Aorta (tissue), 5 donors: ENCODE results near the gene E2F3. TPM values are rescaled to one million over a fixed set of nuclear protein-coding genes. Genes with fewer than 3 reads are reported as not detected.

Experiments used
- ATAC-seq: fragments of 200-7000 bp; cut with Tn5 transposase; one replicate; pipeline ENCODE4 v1.9.1; 2022; ENCODE audit warnings: moderate library complexity; ENCODE audit not compliant: low FRiP score
- DNase-seq, 2 donors: peaks; one replicate each; pipeline ENCODE4 v3.0.0-alpha.2; 2020
- H3K27ac ChIP-seq, 2 donors: one replicate each; pipeline ENCODE4 v1.5.1; 2013; ENCODE audit warnings: low read length in 2 of 2, mild to moderate bottlenecking in 2 of 2, moderate library complexity in 2 of 2, control low read depth in 1 of 2, inconsistent platforms in 1 of 2, low read depth in 1 of 2
- H3K27me3 ChIP-seq, 2 donors: one replicate each; pipeline ENCODE4 v1.6.1; 2013; ENCODE audit warnings: control low read depth in 1 of 2, low read length in 1 of 2, mild to moderate bottlenecking in 1 of 2, moderate library complexity in 1 of 2; ENCODE audit not compliant: insufficient read depth in 2 of 2, control insufficient read depth in 1 of 2
- H3K36me3 ChIP-seq, 2 donors: one replicate each; pipeline ENCODE4 v1.6.1; 2013; ENCODE audit warnings: control low read depth in 1 of 2, low read length in 1 of 2, mild to moderate bottlenecking in 1 of 2; ENCODE audit not compliant: insufficient read depth in 2 of 2, control insufficient read depth in 1 of 2
- H3K4me1 ChIP-seq, 2 donors: one replicate each; pipeline ENCODE4 v1.6.1; 2013; ENCODE audit warnings: low read length in 2 of 2, control low read depth in 1 of 2, mild to moderate bottlenecking in 1 of 2, moderate library complexity in 1 of 2; ENCODE audit not compliant: insufficient read depth in 2 of 2, control insufficient read depth in 1 of 2
- H3K4me3 ChIP-seq, 2 donors: one replicate each; pipeline ENCODE4 v1.5.1; 2013; ENCODE audit warnings: low read length in 2 of 2, control low read depth in 1 of 2, mild to moderate bottlenecking in 1 of 2
- H3K9me3 ChIP-seq: one replicate; pipeline ENCODE4 v1.6.1; 2013; ENCODE audit warnings: mild to moderate bottlenecking, low read length; ENCODE audit not compliant: control insufficient read depth
- WGBS, 2 donors: extraction: QIAGEN DNeasy Blood & Tissue Kit; methylation state at CpG; one replicate each; pipeline ENCODE4 v1.1.7; 2013; 5-methylcytosine and 5-hydroxymethylcytosine counted together
- intact Hi-C, 2 donors: fragments of 100-400 bp; cut with DNase I; formaldehyde crosslinking; loops; one replicate each; pipeline versions ENCODE4 v1.14.2 to v1.15.0; 2022
- polyA plus RNA-seq, 2 donors: library from polyadenylated mRNA; stranded (reverse); fragments of 200-250 nt; gene quantifications; one replicate each; pipeline ENCODE4 v1.2.3, GENCODE V29; 2013
- total RNA-seq, 2 donors: library from RNA; stranded (reverse); fragmentation: NEBNext Ultra II Directional; extraction: Animal tissue kit (Norgen Biotek cat#: 25700); gene quantifications; one replicate each; pipeline ENCODE4 v1.2.1, GENCODE V29; 2021
- donor health status: healthy with polysubstance abuse.
- donor health status: Bipolar disorder and iron deficiency.
- donor health status: DM: no; HTN: no; CAD: no.
- donor health status: DM: no; HTN: no; CAD: no.
- donor health status: DM: yes; HTN: yes; CAD: no.

The E2F3 gene
- total and polyA plus RNA-seq, 4 donors, result 3.3 to 15.5 (median 10.2) TPM

DNA sequence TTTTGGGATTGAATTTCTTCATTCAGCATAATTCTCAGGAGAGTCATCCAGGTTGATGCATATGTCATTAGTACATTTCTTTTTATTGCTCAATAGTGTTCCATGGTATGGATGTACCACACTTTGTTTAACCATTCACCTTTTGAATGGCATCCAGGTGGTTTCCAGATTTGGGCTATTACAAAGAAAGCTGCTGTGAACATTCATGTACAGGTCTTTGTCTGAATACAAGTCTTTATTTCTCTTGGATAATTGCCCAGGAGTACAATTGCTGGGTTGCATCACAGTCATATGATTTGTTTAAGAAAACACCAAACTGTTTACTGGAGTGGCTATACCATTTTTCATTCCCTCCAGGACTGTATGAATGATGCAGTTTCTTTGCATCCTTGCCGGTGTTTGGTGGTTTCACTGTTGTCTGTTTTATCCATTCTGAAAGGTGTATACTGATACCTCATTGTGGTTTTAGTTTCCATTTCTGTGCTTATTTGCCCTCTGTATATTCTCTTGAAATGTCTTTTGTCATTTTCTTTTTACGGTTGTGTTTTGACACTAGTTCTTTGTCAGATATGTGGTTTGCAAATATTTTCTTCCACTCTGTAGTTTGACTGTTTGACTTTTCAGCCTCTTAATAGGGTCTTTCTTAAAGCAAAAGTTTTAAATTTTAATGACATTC is 141.4 kb downstream of the E2F3 start:
- DNase-seq (no peak), ATAC-seq (no peak)
- Histone ChIP-seq H3K4me1 (no peaks in the 10 kb centered on the region), H3K27ac (no peak overlapping the region), H3K27me3 (no peaks in the 10 kb centered on the region), H3K36me3 (no peaks in the 10 kb centered on the region), H3K9me3 (no peaks in the 10 kb centered on the region), H3K4me3 (no peak overlapping the region)
- 71 to 78% methylated on average over 2 of the region's 2 CpGs for WGBS, 2 donors
- intact Hi-C loops, result no loop called here

Other genes starting within 250 kb of the E2F3 start
- 10 to 100 TPM in 1 of 2 donors, 1 to 10 TPM in 1; 7.4 to 13.8 TPM for gene MBOAT1, start 189.4 kb upstream of the E2F3 start, total RNA-seq
- 1 to 10 TPM; 2.5 to 3.5 TPM for gene MBOAT1, start 189.4 kb upstream of the E2F3 start, polyA plus RNA-seq
- 10 to 100 TPM; 15.3 to 21.7 TPM for gene CDKAL1, start 132.6 kb downstream of the E2F3 start, total RNA-seq
- gene CDKAL1, start 132.6 kb downstream of the E2F3 start, polyA plus RNA-seq, result 1 to 10 TPM; 3.0 to 3.4 TPM